ENCODE measurements around the gene ADARB1.

- TF ChIP-seq, protein P1, sequence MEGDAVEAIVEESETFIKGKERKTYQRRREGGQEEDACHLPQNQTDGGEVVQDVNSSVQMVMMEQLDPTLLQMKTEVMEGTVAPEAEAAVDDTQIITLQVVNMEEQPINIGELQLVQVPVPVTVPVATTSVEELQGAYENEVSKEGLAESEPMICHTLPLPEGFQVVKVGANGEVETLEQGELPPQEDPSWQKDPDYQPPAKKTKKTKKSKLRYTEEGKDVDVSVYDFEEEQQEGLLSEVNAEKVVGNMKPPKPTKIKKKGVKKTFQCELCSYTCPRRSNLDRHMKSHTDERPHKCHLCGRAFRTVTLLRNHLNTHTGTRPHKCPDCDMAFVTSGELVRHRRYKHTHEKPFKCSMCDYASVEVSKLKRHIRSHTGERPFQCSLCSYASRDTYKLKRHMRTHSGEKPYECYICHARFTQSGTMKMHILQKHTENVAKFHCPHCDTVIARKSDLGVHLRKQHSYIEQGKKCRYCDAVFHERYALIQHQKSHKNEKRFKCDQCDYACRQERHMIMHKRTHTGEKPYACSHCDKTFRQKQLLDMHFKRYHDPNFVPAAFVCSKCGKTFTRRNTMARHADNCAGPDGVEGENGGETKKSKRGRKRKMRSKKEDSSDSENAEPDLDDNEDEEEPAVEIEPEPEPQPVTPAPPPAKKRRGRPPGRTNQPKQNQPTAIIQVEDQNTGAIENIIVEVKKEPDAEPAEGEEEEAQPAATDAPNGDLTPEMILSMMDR (conservative IDR thresholded peaks at IDR 0.05; ENCODE audit: low read length): no peak
- no peak for TF ChIP-seq EZH2phosphoT487 (IDR thresholded peaks at IDR 0.05; ENCODE audit: borderline replicate concordance, low read depth, low read length)
Measured at GRCh38 chr21:45228656-45229240, 154.4 kb downstream of the ADARB1 start.

Measured in OCI-LY7 (cell line).